SW480 (cell line): Measurements from ENCODE around the gene RASL10A.

ENCODE experiments used
- DNase-seq: peaks from one replicate; pipeline ENCODE4 v3.0.0-alpha.2; 2016; ENCODE audit warnings: low spot score

The RASL10A gene

DNA sequence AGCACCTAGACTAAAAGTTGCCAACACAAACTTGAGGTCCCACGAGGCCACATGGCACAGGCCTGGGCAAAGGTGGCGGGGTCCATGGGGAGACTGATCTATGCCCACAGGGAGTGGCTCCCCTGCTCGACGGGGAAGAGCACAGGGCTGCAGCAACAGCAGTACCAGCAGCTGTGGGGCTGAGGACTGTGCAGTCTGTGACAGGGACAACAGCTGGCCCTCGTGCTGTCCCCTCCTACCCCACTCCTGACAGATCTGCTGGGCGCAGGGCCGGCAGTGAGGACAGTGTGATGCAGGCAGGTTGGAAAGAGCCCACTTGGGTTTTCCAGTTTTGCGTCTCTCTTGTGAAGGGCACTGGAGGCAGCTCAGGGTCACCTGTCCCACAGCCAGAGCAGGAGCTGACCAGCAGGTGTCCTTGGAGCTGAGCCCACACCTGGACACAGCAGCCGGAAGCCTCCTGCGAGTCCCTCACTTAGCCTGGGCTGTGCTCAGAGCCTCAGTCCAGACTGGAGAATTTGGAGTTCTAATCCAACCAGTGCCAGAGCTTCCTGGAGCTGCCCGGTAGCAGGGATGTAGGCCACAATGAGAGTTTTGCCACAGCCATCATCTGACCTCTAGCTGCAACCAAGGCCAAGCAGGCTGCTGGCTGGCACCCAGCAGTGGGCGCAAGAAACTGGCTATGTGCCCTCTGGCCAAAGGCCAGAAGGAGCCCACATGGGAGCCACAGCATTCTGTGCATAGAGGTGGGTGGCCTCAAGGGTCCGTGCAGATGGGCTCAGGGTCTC is 12.6 kb downstream of the RASL10A start:
- no peak for DNase-seq

DNA sequence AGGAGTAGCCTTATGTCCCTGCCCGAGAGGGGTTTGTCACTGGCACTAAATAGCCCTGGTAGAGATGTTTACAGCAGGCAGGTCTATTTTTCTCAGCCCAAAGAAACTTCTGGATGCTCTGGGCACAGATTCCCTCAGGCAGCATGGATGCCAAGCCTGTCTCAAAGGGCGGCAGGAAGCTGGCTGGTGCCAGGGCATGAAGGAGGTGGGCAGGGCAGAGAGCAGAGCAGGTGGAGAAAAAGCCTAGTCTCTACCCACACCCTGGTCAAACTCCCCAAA is 13.2 kb downstream of the RASL10A start:
- no peak for DNase-seq

DNA sequence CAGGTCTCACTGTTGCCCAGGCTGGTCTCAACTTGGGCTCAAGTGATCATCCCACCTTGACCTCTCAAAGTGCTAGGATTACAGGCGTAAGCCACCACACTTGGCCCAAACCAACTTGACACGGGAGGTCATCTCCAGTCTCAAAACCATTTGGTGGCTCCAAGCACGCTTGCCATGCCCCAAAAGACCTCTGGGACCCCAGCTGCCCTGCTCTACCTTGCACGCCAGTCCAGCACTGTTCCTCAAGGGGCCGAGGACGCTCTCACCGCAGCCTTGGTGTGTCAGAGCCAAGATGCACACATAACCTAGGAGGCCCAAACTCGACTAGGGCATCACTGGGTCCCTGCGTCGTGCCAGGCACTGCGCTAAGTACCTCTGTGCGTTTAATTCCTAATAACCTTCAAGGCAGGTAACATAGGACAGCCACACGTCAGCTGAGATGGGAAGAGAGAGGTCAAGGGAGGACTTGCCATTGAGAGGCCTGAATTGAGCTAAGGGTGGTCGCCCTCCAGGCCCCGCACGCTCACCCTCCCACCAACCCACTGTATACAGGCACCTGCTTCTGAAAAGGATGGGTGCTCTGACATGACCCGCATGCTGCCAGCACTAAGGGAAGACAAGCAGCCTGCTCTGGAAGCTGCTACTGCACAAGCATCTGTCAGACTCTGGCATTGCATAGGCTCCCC is 13.6 kb downstream of the RASL10A start:
- no peak for DNase-seq

DNA sequence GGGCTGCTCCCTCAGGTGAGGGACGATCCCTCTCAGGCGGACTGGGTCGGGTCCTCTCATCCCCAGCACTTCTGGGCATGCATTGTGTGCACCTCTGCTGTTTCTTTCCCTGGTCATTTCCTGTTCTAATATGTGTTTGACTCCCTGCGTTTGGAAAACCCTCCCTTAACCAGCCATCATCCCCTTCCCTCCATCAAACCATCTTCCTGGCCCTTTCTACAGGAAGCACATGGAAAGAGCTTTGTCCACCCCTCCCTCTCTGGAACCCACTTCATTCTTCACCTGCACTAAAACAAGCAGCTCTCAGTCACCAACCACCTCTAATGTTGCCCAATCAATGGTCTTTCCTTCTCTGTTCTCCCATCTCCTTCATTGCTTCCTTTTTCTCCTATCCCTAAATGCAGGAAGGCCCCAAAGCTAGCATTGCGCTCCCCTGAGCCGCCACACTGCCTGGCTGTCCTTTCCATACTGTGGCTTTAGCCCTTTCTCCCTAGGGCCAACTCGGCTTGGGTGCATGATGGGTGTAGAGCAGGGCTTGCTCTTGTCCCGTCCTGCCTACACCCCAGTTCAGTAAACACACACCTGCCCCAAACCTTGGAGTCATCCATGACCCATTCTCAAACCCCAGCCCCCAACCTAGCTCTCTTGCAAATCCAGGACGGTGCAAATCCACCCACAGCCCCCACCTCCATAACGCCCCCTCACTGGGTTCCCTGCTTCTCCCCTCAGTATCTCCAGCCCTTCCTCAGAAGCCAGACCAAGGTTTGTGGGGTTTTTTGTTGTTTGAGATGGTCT is 14.5 kb downstream of the RASL10A start:
- no peak for DNase-seq

DNA sequence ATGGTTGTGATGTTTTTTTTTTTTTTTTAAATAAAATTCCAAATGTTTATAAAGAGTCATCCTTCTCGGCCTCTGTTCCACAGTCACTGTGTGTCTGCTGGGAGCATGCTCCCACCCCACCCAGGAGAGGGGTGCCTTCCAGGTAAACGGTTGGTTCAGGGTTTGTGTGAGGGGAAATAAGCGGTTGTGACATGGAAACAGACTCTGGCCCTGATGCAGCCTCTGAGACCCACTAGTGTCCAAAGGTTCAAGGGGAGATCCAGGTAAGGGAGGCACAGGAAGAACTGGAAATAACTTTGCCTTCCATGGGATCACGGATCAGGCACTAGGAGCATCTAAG is 15.1 kb downstream of the RASL10A start:
- DNase-seq, result no peak

DNA sequence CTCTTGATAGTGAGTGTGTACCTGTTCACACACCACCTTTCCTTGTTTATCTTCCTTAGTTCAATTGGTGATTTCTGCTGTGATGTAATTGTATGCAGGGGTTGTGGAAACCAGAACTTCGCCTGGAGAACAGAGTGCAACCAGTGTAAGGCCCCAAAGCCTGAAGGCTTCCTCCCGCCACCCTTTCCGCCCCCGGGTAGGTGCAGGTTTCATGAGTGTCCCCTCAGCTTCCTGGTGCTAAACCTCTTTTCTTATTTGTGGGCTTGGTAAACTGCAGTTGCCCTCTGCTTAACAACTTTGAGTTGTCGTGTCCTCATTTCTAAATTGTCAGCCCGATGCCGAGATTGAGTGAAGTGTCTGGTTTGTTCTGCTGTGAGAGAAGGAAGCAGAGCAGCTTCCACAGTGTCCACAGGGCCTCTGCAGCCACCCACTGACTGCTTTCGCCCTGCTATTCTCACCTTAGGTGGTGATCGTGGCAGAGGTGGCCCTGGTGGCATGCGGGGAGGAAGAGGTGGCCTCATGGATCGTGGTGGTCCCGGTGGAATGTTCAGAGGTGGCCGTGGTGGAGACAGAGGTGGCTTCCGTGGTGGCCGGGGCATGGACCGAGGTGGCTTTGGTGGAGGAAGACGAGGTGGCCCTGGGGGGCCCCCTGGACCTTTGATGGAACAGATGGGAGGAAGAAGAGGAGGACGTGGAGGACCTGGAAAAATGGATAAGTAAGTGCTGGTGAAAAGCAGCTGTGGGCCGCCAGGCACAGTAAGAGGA is 16.2 kb downstream of the RASL10A start:
- no peak for DNase-seq

DNA sequence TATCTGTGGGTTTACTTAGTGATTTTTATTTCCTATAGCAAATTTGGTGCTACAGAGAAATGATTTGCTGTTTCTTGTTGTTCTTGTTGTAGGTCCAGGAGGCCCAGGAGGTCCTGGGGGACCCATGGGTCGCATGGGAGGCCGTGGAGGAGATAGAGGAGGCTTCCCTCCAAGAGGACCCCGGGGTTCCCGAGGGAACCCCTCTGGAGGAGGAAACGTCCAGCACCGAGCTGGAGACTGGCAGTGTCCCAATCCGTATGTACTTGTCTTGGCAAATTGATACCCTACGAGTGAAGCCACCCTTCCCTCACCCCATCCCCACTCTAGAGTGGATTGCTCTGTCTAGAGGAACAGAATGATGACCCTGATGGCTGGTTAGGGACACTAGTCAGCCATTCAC is 16.9 kb downstream of the RASL10A start:
- DNase-seq, result no peak

DNA sequence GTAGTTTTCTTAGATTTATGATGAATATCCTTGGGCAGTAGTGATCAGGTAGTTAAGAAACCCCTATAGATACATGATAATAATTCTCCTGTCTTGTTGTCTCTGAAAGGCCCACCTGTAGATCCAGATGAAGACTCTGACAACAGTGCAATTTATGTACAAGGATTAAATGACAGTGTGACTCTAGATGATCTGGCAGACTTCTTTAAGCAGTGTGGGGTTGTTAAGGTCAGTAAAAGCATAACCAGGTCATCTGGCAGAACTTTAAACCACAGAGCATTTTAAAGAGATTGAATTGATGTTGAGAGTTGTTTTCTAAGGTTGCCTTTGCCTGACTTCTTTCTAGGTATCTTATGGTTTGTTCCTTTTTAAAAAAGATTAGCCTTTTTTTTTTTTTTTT is 23.1 kb downstream of the RASL10A start:
- DNase-seq, result no peak

DNA sequence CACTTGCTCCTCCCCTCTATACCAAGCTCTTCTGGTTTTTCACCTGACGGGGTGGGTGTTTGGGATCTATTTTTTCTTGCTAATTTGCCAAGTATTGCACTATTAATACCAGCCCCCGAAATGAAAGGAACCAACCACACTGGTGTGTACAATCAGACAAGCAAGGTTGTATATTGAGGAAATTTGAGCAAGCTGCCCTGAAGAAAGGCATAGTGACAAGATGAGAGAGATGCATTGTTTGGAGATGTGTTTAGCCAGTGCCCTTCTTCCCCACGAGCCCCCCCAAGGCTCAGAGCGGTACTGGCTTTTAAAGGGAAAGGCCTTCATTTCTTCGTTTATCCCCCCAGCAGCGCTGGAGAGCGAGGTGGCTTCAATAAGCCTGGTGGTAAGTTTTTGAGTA is 24.3 kb downstream of the RASL10A start:
- no peak for DNase-seq

DNA sequence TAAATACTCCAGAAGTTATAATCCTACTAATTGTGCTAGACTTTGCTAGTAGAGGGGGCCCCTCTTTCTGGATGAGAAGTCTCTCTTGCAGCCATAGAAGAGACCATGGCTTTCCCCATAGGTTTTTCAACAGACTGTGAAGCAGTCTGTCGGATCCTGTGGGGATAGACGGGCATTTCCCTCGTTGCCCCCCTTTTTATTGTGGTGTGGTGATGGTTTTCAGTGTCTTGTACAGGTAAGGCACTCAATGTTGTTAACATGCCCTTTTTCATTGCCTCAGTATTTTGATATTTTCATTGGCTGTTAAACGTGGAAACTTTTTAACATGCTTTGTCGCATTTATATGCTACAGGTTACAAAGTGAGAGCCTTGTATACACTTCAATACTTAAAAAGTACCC is 25.4 kb downstream of the RASL10A start:
- no peak for DNase-seq

DNA sequence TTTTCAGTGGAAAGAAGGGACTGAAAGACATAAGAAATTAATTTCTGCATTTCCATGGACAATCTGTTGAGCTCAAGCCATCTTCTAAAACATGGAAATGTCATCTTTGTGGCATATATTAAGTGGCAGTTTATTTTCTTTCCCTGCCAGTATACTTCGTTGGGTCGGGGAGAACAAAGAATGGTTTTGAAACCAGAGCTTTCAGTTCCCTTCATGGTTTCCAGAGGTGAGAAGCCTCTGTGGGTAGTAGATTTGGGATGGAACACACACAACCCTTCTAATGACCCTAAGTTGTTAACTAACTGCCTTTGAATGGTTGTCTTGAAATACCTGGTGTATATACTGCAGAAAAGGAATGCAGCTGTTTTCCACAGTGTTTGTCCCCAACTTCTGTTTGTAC is 26.7 kb downstream of the RASL10A start:
- DNase-seq, result no peak

DNA sequence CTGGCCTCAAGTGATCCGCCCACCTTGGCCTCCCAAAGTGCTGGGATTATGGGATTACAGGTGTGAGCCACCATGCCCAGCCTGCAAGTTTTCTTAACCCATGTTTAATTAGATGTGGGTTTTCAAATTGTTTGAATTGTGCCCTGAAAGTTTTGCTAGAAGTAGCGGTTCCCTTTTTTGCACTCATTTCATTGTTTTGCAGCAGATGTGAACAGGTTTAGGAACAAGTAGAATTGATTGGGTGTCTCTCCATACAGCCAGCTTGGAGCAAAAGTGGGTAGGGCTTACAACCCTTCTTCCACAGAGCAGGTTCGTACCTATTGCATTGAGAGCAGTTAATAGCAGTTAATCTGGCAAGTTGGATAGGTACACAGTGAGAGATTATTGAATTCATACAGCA is 31.3 kb downstream of the RASL10A start:
- DNase-seq, result no peak

DNA sequence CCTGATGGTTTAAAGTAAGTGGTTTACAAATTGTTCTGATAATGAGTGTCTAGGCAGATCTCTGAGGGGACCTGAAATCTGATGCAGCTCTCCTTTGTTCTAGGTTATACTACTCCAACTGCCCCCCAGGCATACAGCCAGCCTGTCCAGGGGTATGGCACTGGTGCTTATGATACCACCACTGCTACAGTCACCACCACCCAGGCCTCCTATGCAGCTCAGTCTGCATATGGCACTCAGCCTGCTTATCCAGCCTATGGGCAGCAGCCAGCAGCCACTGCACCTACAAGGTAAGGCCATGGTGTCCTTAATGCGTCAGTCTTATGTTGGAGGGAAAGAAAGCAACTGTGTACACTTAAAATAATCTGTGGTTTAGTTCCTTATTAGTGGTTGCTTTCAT is 37.6 kb downstream of the RASL10A start:
- no peak for DNase-seq

DNA sequence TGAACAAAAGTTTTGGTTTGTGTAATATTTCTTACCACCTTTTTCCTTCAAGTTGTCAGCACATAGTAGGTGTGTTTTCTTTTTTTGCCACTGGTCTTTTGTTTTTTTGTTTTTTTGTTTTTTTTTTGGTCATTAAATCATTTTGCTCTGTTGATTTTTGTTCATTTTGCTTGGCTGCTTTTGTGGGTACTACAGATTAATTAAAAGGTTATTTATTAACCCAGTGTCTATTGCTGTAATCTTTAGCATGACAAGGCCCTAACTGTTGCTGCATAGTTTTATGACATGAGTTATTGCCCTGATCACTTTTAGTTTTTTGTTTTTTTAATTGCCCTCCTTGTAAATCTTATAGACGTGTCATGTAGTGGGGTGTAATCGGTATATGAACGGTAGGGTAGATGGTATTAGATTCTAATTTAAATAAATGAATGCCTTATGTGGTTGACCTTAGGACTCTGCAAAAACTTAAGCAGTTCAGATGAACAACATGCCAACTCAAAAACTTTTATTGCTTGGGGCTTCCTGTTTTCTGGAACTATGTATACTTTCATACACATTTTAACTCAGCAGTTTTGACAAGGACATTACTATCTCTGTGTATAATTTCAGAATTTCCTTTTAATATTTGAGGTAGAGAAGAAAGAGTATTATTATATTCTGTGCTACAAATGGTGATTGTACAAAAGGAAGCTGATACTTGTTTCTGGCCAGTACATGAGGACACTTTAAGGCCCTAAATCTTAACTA is 39.5 kb downstream of the RASL10A start:
- DNase-seq, result peak; percentile 52

DNA sequence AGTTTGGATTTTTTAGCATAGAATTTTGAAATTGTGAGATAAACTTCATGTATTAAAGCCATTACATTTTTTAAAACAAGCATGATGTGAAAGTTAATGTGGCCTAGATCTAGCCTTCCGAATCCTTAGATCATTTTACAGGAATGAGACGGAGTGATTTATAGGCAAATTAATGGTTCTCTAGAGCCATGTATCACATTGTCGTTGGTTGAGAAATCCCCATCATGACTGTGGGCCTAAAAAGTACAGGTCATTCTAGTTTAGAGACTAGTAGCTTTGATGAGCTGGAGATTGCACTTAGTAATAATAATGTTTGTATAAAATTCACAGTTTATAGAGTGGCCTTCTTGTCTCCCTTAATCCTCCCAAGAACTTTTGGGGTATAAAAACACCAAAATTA is 40.3 kb downstream of the RASL10A start:
- no peak for DNase-seq

DNA sequence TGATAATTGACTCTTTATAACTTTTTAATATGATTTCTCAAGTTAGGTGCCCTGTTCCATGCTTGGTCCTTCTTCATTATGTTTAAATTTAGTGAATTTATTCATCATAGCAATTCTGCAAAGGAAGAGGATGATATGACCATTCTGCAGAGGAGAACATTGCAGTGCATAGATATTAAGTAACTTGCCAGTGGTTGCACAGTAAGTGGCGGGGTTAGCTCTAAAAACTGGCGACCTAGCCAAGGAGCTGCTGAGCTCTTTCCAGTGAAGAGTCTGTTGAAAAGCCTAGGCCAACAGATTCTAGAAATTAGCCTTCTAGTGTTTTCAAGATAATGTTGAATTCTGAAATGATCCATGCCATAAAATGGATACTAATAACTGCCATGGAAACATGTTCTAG is 42.9 kb downstream of the RASL10A start:
- no peak for DNase-seq

DNA sequence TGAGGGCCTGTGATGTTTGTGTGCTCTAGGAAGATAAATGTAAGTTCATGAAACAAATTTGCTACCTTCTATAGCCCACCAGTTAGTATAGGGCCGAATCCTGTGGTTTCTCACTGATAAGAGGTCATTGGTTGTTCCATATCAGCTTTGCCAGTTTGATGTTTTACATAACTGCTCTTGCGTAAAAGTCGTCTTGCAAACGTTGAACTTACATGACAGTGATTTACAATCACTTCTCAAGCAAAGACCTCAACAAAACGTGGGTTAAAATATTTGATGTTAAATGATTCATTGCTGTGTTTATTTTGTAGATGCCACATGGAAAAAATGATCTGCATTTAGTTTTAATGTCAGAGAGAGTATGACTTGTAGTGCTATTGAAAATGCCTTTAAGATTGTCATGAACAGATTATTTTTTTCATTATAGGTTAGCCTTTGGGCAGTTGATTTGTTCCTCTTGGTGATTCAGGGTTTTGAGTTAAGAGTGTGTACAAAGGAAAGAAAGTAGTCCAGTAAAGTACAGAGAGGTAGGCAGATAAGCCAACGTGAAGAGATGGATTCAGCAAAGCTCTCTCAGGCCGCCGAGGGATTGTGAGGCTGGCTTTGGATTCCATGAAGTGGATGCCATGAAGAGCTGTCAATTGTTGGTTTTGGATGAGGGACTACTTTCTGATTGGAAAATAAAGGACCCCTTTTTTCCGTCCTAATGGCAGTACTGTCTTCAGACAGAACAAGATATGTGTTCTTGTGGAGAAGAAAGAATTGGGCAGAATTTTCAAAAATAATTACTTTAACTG is 44.8 kb downstream of the RASL10A start:
- DNase-seq, result no peak

DNA sequence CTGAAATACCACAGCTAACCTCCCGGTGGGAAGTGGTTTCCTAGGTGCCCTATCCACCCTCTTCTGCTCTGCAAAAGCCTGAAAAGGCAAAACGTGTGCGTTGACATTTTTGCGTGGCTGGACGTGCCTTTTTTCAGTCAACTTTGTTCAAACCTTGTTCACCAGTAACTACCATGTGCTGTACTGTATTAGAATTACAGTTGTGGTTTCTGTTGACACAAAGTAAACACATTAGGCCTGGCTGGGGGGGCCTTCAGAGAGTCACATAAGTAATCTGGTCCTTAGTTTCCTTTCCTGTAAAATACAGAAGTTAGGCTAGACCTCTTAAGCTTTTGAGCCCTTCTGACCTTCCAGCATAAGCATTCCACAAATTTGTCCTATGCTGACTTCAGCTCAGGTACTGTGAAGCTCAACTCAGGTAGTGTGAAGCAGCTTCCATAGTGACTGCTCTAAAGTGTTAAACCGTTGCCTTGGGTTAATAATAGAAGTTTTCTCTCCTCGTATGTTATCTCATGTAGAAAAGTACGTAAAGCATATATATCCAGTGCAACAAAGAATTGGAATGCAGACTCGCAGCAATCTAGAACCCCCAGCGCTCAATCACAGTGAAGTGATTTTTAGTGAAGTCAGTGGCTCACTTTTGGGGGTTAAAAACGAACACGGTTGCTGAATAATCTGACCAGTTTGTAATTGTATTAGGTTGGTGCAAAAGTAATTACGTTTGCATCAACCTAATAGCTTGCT is 45.6 kb downstream of the RASL10A start:
- DNase-seq, result no peak

DNA sequence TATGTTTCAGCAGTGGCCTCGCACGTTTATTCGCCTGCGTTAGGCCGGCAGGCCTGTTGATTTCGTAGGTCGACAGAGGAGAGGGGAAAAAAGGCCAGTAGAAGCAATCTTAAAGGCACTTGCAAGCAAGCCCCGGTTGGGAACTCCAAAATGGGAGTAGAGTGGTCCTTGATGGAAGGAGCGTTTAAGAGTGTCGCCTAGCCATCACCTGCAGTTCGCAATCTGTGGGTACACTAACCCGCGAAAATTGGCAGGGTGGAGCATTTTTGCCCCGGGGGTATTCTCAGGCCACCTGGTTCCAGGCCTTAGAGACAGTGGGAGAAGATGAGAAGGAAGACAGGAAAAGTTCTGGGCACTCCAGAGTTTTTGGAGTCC is 46.3 kb downstream of the RASL10A start:
- DNase-seq, result no peak

DNA sequence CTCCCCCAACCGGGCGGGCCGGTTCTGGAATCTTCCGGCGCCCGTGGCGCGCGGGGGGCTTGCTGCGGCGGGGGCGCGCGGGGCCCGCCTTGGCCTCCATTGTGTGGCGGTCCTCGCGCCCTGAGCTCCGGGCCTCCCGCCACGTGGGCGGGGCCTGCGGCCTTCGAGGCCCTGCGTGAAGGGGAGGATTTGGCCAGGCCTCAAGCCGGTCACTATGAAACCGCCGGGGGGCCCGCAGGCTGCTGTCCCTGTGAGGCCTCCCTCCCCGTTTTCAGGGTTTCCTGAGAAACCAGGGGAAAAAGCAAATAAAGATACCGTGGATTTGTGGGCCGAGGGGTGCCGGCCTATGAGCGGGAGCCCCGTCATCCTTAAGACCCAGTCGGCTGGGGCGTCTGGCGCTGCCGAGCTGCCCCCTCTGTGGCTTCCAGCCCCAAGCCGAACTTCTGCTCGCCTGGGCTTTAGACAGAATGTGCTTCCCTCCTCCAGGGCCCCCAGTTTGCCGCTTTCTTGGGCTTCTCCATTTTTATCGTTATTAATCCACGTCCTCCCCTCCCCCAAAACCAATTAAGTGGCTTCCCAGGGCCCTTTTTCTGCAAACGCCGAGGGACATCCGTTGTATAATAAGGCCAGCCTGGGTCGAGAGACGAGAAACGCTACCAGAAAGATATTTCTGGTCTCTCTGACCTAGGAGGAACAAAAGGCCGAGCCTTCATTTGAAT is 46.8 kb downstream of the RASL10A start:
- no peak for DNase-seq
